ENCODE data around the gene LRRC47. TPM values are rescaled to one million over a fixed set of nuclear protein-coding genes. Genes with fewer than 3 reads are reported as not detected.

LRRC47 gene
- total RNA-seq, 1 experiment from 2014 or later, result 65.1 TPM

GRCh38 chr1:3762151-3762872 lies 34.0 kb downstream of the LRRC47 start:
- no peak overlapping the region for H3K4me2 ChIP-seq (ENCODE audit: insufficient read depth, insufficient read length, low read length)
- no peaks in the 10 kb centered on the region for H4K20me1 ChIP-seq (ENCODE audit: control insufficient read depth, insufficient read depth, insufficient read length)
- H3K4me1 ChIP-seq (ENCODE audit: insufficient read depth, low read length), result no peaks in the 10 kb centered on the region
- H3K9me3 ChIP-seq (ENCODE audit: control insufficient read depth, low read depth, low read length), result no peaks in the 10 kb centered on the region
- no peak for DNase-seq
- no CpG with 5 or more reads among the region's 15 CpGs for WGBS (ENCODE audit: extremely low coverage, insufficient read length, low lambda C conversion rate)
- H2BK15ac ChIP-seq (ENCODE audit: low read depth, low read length), result no peak overlapping the region
- no peaks in the 10 kb centered on the region for H3K79me2 ChIP-seq (ENCODE audit: insufficient read depth, low read length)
- H3K27me3 ChIP-seq (ENCODE audit: insufficient read depth, low read length), result no peaks in the 10 kb centered on the region
- no peak overlapping the region for H2BK5ac ChIP-seq (ENCODE audit: insufficient read length, low read length)
- no peak overlapping the region for H3K18ac ChIP-seq (ENCODE audit: insufficient read length, low read depth, low read length)
- H4K5ac ChIP-seq (ENCODE audit: insufficient read length, low read depth, low read length), result no peak overlapping the region
- Mint-ChIP-seq H3K9me3 (peaks cover 20 to 27% of the 10 kb centered on the region in 2 experiments; a peak in 4 of 5 replicates), H3K27ac (no peak overlapping the region), H3K36me3 (ENCODE audit: insufficient read depth in 1 of 3, low read depth in 3 of 3) (peaks cover 0 to 11% (median 6%) of the 10 kb centered on the region in 3 experiments; a peak in 5 of 7 replicates), H3K4me1 (peaks cover under 1 to 3% of the 10 kb centered on the region in 2 experiments), H3K4me3 (no peak overlapping the region), H3K27me3 (ENCODE audit: low read depth) (peaks cover 57% of the 10 kb centered on the region)
- no peak overlapping the region for H2AK5ac ChIP-seq (ENCODE audit: insufficient read length, low read length)
- no peak overlapping the region for H4K91ac ChIP-seq (ENCODE audit: insufficient read length, low read depth, low read length)
- H2BK20ac ChIP-seq (ENCODE audit: low read depth, low read length, poor library complexity, severe bottlenecking), result no peak overlapping the region
- no peak overlapping the region for H3T11ph ChIP-seq (ENCODE audit: low read length)
- no peak overlapping the region for H4K8ac ChIP-seq (replicated peaks; ENCODE audit: insufficient read length, low read depth, low read length)
- no peak overlapping the region for H3K27ac ChIP-seq (ENCODE audit: insufficient read length, low read depth, low read length)
- H3K4ac ChIP-seq (ENCODE audit: low read depth, low read length), result no peak overlapping the region
- no peak overlapping the region for H2BK120ac ChIP-seq (ENCODE audit: low read depth, low read length, poor library complexity, severe bottlenecking)
- no peaks in the 10 kb centered on the region for H3K79me1 ChIP-seq (ENCODE audit: insufficient read depth, low read depth, low read length, poor library complexity, severe bottlenecking)
- H3K9ac ChIP-seq (ENCODE audit: extremely low read depth, insufficient read length, low read length), result no peak overlapping the region
- H3K14ac ChIP-seq (ENCODE audit: insufficient read depth, low read length), result 0 out of 2 replicates have a peak overlapping the region, but pooled peaks have one; percentile 22
- no peak overlapping the region for H2BK12ac ChIP-seq (ENCODE audit: insufficient read length, low read depth, low read length)
- no peak for TF ChIP-seq CTCF (conservative IDR thresholded peaks at IDR 0.05)
- H3K56ac ChIP-seq (ENCODE audit: insufficient read length, low read depth, low read length), result no peak overlapping the region
- H3K23ac ChIP-seq (ENCODE audit: insufficient read length, low read depth, low read length), result no peak overlapping the region
- no peak overlapping the region for H2AFZ ChIP-seq (ENCODE audit: low read length)
- H3K23me2 ChIP-seq (ENCODE audit: insufficient read length, low read depth, low read length, poor library complexity, severe bottlenecking), result no peaks in the 10 kb centered on the region
